Bronchial epithelial cell (primary cell): ENCODE results near the gene SPTBN4. TPM values are rescaled to one million over a fixed set of nuclear protein-coding genes. Genes with fewer than 3 reads are reported as not detected.

Source experiments
- DNase-seq: peaks from one replicate; pipeline ENCODE4 v3.0.0-alpha.2; 2010; ENCODE audit warnings: low read depth
- FAIRE-seq: peaks from 2 replicates; lab custom pipeline; 2011; peaks lifted over from hg19 to GRCh38; lab: Jason Lieb, UNC
- H3K27me3 ChIP-seq: 2 replicates; pipeline ENCODE4 v1.5.1; 2011; ENCODE audit warnings: low read length; ENCODE audit not compliant: control insufficient read depth, insufficient read depth
- H3K36me3 ChIP-seq: 2 replicates; pipeline ENCODE4 v1.5.1; 2011; ENCODE audit warnings: low read length; ENCODE audit not compliant: control insufficient read depth, insufficient read depth
- H3K4me3 ChIP-seq: 2 replicates; pipeline ENCODE4 v1.5.1; 2011; ENCODE audit warnings: mild to moderate bottlenecking, low read depth, low read length, control low read depth
- CTCF ChIP-seq: IDR thresholded peaks from 2 replicates; pipeline ENCODE4 v1.5.1; 2011; ENCODE audit warnings: mild to moderate bottlenecking, moderate library complexity, low read length, control low read depth, inconsistent platforms; ENCODE audit not compliant: insufficient read depth, severe bottlenecking
- total RNA-seq: library from RNA; depleted of rRNA; stranded (reverse); fragments of >200 nt; gene quantifications from 2 replicates; pipeline ENCODE4 v1.2.1, GENCODE V29; 2014

The SPTBN4 gene
- total RNA-seq, 1 donor from 2014 or later, result 0.53 TPM

DNA sequence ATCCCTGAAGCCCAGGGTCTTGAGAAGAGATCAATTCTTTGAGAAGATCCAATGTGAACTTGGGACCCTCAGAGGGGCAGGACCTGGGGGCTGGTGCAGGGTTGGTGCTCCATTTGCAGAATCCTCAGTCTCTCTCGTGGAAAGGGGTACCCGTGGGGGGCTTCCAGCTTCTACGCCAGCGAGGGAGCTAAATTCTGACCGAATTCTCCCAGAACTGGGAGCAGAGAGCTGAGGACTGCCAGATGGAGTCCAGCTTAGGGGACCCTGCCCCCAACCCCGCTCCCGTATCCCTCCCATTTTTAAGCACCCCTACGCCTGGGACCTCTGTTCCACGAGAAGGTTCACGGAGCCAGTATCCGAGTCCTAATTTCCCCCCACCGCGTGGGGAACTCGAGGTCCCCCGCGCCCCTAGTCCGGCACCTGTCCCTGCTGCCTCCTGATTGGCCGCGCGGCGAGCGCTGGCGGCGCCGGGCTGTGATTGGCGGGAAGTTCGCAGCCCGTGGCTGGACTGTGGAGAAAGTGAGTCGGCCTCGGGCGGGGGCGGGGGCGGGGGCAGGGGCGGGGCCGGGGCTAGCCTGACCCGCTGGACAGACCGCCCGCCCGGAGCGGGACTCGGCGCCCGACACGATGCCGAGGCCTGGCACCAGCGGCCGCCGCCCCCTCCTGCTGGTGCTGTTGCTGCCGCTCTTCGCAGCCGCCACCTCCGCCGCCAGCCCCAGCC lies 130.0 kb downstream of the SPTBN4 start:
- H3K4me3 ChIP-seq, result peak overlapping the region; percentile 4
- no peak for DNase-seq
- TF ChIP-seq CTCF, result no peak
- FAIRE-seq, result no peak
- no peaks in the 10 kb centered on the region for H3K36me3 ChIP-seq
- no peaks in the 10 kb centered on the region for H3K27me3 ChIP-seq

GRCh38 chr19:40597329-40597838 lies 130.6 kb downstream of the SPTBN4 start:
- FAIRE-seq (no peak), DNase-seq (no peak)
- no peaks in the 10 kb centered on the region for H3K27me3 ChIP-seq
- no peaks in the 10 kb centered on the region for H3K36me3 ChIP-seq
- H3K4me3 ChIP-seq, result peak overlapping the region; percentile 4
- no peak for TF ChIP-seq CTCF

DNA sequence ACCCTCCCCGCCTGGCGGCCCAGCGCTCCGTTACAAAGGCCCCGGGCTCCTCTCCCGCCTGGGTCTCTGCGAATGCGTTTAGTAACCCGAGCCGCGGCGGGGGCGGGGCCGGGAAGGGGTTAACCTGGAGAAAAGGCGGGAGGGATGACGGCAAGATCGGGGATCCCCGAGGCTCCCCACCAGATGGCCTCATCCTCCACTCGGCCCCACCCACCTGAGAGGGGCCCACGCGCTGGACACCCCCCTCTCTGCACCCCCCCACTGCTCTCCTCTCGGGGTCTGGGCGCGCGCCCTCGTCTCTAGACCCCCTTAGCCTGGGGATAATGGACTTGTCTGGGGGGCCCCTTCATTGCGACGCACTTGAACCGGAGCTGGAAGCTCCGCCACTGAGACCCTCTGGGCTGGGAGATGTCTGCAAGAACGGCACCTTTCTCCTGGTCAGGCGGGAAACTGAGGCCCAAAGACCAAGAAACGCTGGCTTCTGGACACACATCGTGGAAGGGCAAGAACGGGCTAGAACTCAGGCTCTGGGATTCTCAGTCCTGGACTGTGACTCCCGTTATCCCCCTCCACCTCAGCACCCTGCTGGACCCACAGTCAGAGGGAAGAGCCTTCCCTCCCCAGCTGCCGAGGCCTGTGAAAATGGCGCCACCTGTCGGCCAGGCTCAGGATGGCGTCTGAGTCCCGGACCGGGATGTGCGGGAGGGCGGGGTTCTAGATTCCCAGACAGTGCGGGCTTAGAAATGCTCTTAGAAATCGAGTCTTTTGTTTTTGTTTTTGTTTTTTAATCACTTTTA lies 131.5 kb downstream of the SPTBN4 start:
- DNase-seq (peak; percentile 68), FAIRE-seq (no peak)
- Histone ChIP-seq H3K27me3 (no peaks in the 10 kb centered on the region), H3K36me3 (no peaks in the 10 kb centered on the region), H3K4me3 (no peak overlapping the region)
- peak; percentile 94 for TF ChIP-seq CTCF

GRCh38 chr19:40598918-40599307 lies 132.1 kb downstream of the SPTBN4 start:
- FAIRE-seq, result no peak

GRCh38 chr19:40599331-40599901 lies 132.6 kb downstream of the SPTBN4 start:
- peak; percentile 18 for DNase-seq
- Histone ChIP-seq H3K36me3 (no peaks in the 10 kb centered on the region), H3K4me3 (no peak overlapping the region), H3K27me3 (no peaks in the 10 kb centered on the region)
- FAIRE-seq, result no peak
- no peak for TF ChIP-seq CTCF

More at GRCh38 chr19:40598918-40599307, 132.1 kb downstream of the SPTBN4 start:
- Histone ChIP-seq H3K4me3 (no peak overlapping the region), H3K27me3 (no peaks in the 10 kb centered on the region), H3K36me3 (no peaks in the 10 kb centered on the region)
- no peak for DNase-seq
- no peak for TF ChIP-seq CTCF
